Measurements from ENCODE around the gene TRABD2B. TPM values are rescaled to one million over a fixed set of nuclear protein-coding genes. Genes with fewer than 3 reads are reported as not detected.

Gene TRABD2B
- total and polyA plus RNA-seq, 2 experiments from 2014 or later = not detected

DNA sequence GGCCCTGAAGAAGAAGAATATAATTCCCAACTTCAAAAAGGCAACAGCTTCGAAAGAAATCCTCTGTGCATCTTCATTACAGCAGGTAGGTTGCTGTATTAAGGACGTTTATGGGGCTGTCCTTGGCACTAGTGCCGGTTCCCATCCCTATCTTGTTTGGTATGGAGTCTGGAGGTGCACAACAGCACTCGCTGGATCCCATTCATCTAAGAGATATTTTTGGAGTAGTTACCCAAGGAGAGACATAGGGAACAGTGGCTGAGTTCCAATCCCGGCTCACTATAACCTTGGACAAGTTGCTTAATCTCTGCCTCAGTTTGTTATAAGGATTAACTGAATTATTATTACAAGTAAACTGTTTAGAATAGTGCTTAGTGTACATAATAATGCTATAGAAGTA is 106.4 kb downstream of the TRABD2B start:
- TF ChIP-seq EZH2 (IDR thresholded peaks at IDR 0.05; ENCODE audit: insufficient read depth, poor library complexity, severe bottlenecking) (no peak), EZH2phosphoT487 (IDR thresholded peaks at IDR 0.05; ENCODE audit: insufficient read depth, low read depth) (no peak)
- 56 to 64% methylated on average over 5 of the region's 5 CpGs for WGBS, 2 experiments (ENCODE audit: low coverage in 1 of 2, low lambda C conversion rate in 2 of 2, missing lambda C conversion rate in 2 of 2)
- no peak overlapping the region for H3K27ac ChIP-seq
- in situ Hi-C loops (cut with MboI) = no loop called here
- no peaks in the 10 kb centered on the region for H3K4me1 ChIP-seq (ENCODE audit: insufficient read depth)
- no peaks in the 10 kb centered on the region for H3F3A ChIP-seq (ENCODE audit: insufficient read depth)
- no peaks in the 10 kb centered on the region for H3K9me3 ChIP-seq (ENCODE audit: low read depth)
- H2AFZ ChIP-seq = no peak overlapping the region
- H4K20me1 ChIP-seq (ENCODE audit: insufficient read depth) = no peaks in the 10 kb centered on the region
- H3K9ac ChIP-seq = no peak overlapping the region
- H3K9me2 ChIP-seq (ENCODE audit: insufficient read depth) = no peaks in the 10 kb centered on the region
- no peak overlapping the region for H3K4me3 ChIP-seq
- H3K4me2 ChIP-seq (ENCODE audit: unreplicated experiment) = no peak overlapping the region
- H3K79me2 ChIP-seq (ENCODE audit: insufficient read depth) = no peaks in the 10 kb centered on the region
- no peaks in the 10 kb centered on the region for H3K27me3 ChIP-seq (replicated peaks; ENCODE audit: insufficient read depth)
- no peak for DNase-seq
- no peaks in the 10 kb centered on the region for H3K36me3 ChIP-seq (ENCODE audit: low read depth)

DNA sequence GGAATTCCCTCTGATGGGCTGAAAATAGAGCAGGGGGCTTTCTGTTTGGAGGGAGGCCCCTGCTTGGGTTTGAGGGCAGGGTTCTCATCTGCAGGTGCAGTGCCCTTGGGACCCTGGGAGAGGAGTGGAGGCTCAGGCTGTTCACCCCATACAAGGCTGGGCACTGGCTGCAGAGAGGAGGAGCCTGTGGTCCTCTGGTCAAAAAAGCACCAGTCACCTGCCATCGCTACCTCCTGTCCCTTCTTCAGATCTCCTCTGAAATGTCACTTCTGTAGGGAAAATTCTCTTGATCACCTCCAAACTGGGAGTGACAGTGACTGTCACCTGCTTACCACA is 108.9 kb downstream of the TRABD2B start:
- Histone ChIP-seq H3K36me3 (ENCODE audit: low read depth) (no peaks in the 10 kb centered on the region), H3K4me3 (no peak overlapping the region), H3K27me3 (replicated peaks; ENCODE audit: insufficient read depth) (no peaks in the 10 kb centered on the region), H3K9me2 (ENCODE audit: insufficient read depth) (no peaks in the 10 kb centered on the region), H3K4me2 (ENCODE audit: unreplicated experiment) (no peak overlapping the region), H2AFZ (no peak overlapping the region), H3F3A (ENCODE audit: insufficient read depth) (no peaks in the 10 kb centered on the region), H3K9me3 (ENCODE audit: low read depth) (no peaks in the 10 kb centered on the region), H3K9ac (no peak overlapping the region), H3K79me2 (ENCODE audit: insufficient read depth) (no peaks in the 10 kb centered on the region), H3K4me1 (ENCODE audit: insufficient read depth) (no peaks in the 10 kb centered on the region), H4K20me1 (ENCODE audit: insufficient read depth) (no peaks in the 10 kb centered on the region), H3K27ac (no peak overlapping the region)
- TF ChIP-seq EZH2phosphoT487 (IDR thresholded peaks at IDR 0.05; ENCODE audit: insufficient read depth, low read depth) = no peak
- no peak for TF ChIP-seq EZH2 (IDR thresholded peaks at IDR 0.05; ENCODE audit: insufficient read depth, poor library complexity, severe bottlenecking)
- no peak for DNase-seq
- in situ Hi-C loops (cut with MboI) = no loop called here
- WGBS, 2 experiments (ENCODE audit: low coverage in 1 of 2, low lambda C conversion rate in 2 of 2, missing lambda C conversion rate in 2 of 2) = 25 to 70% methylated on average over 1 of the region's 1 CpG

DNA sequence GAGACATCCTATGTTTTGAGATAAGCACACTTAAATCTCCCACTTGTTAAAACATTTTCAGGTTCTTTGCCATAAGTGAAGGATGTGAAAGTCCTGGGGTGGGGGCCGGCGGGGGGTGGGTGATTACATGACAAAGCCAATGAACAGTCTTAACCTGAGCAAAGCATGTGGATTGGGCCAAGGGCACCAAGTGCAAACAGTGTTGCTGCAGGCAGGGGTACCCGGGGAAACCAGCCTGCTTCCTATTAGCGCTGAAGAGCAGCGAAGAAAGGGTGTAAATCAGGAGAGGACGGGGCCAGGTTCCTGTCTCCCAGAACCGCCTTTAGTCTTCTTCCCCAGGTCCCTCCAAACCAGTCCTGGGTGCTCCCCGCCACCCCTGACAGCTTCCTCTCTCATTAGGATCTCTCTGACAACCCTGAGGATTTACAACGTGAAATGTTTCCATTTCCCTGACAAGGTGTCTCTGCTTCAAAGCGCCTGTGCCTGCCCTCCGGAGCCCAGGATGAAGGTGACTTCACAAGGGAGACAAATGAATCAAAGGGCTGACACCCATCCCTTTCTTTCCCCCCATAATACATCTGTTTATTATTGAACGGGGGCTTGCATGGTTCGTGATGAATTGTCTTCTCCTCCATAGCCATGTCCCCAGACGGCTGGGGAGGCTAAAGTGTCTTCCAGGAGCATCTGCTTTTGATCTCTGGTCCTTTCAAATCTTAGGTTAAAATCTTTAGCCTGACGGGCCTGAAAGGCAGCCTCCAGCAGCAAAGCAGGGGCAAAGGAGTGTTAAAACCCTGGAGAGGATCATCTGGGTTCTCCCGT is 109.5 kb downstream of the TRABD2B start:
- Histone ChIP-seq H3K27me3 (replicated peaks; ENCODE audit: insufficient read depth) (no peaks in the 10 kb centered on the region), H3K9ac (no peak overlapping the region), H3F3A (ENCODE audit: insufficient read depth) (no peaks in the 10 kb centered on the region), H2AFZ (no peak overlapping the region), H3K9me2 (ENCODE audit: insufficient read depth) (no peaks in the 10 kb centered on the region), H3K9me3 (ENCODE audit: low read depth) (no peaks in the 10 kb centered on the region), H3K4me3 (no peak overlapping the region), H3K4me2 (ENCODE audit: unreplicated experiment) (no peak overlapping the region), H3K4me1 (ENCODE audit: insufficient read depth) (no peaks in the 10 kb centered on the region), H3K79me2 (ENCODE audit: insufficient read depth) (no peaks in the 10 kb centered on the region), H3K36me3 (ENCODE audit: low read depth) (no peaks in the 10 kb centered on the region), H3K27ac (no peak overlapping the region), H4K20me1 (ENCODE audit: insufficient read depth) (no peaks in the 10 kb centered on the region)
- TF ChIP-seq EZH2 (IDR thresholded peaks at IDR 0.05; ENCODE audit: insufficient read depth, poor library complexity, severe bottlenecking) (no peak), EZH2phosphoT487 (IDR thresholded peaks at IDR 0.05; ENCODE audit: insufficient read depth, low read depth) (no peak)
- DNase-seq = no peak
- WGBS, 2 experiments (ENCODE audit: low coverage in 1 of 2, low lambda C conversion rate in 2 of 2, missing lambda C conversion rate in 2 of 2) = 61 to 66% methylated on average over 15 to 16 of the region's 16 CpGs
- in situ Hi-C loops (cut with MboI) = no loop called here

DNA sequence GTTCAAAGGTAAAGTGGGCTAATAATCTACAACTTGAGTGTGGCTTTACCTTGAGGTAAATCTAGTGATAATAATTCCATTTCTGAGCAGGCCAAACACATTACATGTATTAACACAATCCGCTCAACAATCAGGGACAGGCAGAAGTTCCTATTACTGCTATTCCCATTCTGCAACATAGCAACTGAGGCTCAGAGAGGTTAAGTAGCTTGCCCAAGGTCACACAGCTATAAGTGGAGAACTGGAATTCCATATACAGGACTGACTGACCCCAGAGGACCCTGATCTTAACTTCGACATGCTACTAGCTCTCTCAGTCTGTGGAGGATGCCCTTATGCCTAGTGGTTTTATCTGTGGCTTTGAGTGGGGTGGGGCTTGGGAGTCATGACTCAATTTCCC is 110.1 kb downstream of the TRABD2B start:
- H3K9me3 ChIP-seq (ENCODE audit: low read depth) = no peaks in the 10 kb centered on the region
- H3K9ac ChIP-seq = no peak overlapping the region
- 41 to 45% methylated on average over 2 of the region's 2 CpGs for WGBS, 2 experiments (ENCODE audit: low coverage in 1 of 2, low lambda C conversion rate in 2 of 2, missing lambda C conversion rate in 2 of 2)
- no peak overlapping the region for H3K4me3 ChIP-seq
- no peak for TF ChIP-seq EZH2phosphoT487 (IDR thresholded peaks at IDR 0.05; ENCODE audit: insufficient read depth, low read depth)
- TF ChIP-seq EZH2 (IDR thresholded peaks at IDR 0.05; ENCODE audit: insufficient read depth, poor library complexity, severe bottlenecking) = no peak
- H3K27me3 ChIP-seq (replicated peaks; ENCODE audit: insufficient read depth) = no peaks in the 10 kb centered on the region
- DNase-seq = no peak
- H3K4me1 ChIP-seq (ENCODE audit: insufficient read depth) = no peaks in the 10 kb centered on the region
- H3K27ac ChIP-seq = no peak overlapping the region
- no peaks in the 10 kb centered on the region for H3K9me2 ChIP-seq (ENCODE audit: insufficient read depth)
- in situ Hi-C loops (cut with MboI) = no loop called here
- H3K36me3 ChIP-seq (ENCODE audit: low read depth) = no peaks in the 10 kb centered on the region
- no peaks in the 10 kb centered on the region for H3K79me2 ChIP-seq (ENCODE audit: insufficient read depth)
- H4K20me1 ChIP-seq (ENCODE audit: insufficient read depth) = no peaks in the 10 kb centered on the region
- H3K4me2 ChIP-seq (ENCODE audit: unreplicated experiment) = no peak overlapping the region
- no peak overlapping the region for H2AFZ ChIP-seq
- no peaks in the 10 kb centered on the region for H3F3A ChIP-seq (ENCODE audit: insufficient read depth)

Data from GM23248 (cell line).